PC-3 (cell line): ENCODE results near the gene EPHA3. TPM values are rescaled to one million over a fixed set of nuclear protein-coding genes. Genes with fewer than 3 reads are reported as not detected.

Experiments
- ATAC-seq: fragments of 200-7000 bp; cut with Tn5 transposase; 2 replicates; pipeline ENCODE4 v1.9.1; 2020; ENCODE audit warnings: mild to moderate bottlenecking, moderate library complexity
- BruUV-seq: library from RNA; stranded (reverse); fragments of 400-500 nt; replicated peaks from 2 replicates; lab custom pipeline; 2021; lab: Mats Ljungman, UMichigan
- CTCF ChIA-PET: fragments of 300-600 bp; sonication (Branson Sonifier 250); formaldehyde crosslinking; loops from one replicate; lab custom pipeline; 2022; ENCODE audit warnings: antibody characterized with exemption; lab: Charles Lee
- POLR2A ChIA-PET: fragments of 300-600 bp; sonication (Branson Sonifier 250); formaldehyde crosslinking; loops from one replicate; lab custom pipeline; 2022; ENCODE audit warnings: antibody characterized with exemption; ENCODE audit not compliant: unreplicated experiment; lab: Charles Lee
- DNase-seq: peaks from one replicate; pipeline ENCODE4 v3.0.0-alpha.2; 2015
- H2AFZ ChIP-seq: fragments of 300-600 bp; sonication (generic); 2 replicates; pipeline ENCODE4 v1.6.0; 2016; ENCODE audit warnings: antibody characterized with exemption, low read length
- H3F3A ChIP-seq: fragments of 300-600 bp; sonication (generic); one replicate; pipeline ENCODE4 v1.6.0; 2017; ENCODE audit warnings: antibody characterized with exemption, low read length, control low read depth, mild to moderate bottlenecking; ENCODE audit not compliant: unreplicated experiment
- H3K27ac ChIP-seq: fragments of 300-600 bp; sonication (generic); 2 replicates; pipeline ENCODE4 v1.5.1; 2016; ENCODE audit warnings: mild to moderate bottlenecking, low read length
- H3K27me3 ChIP-seq: fragments of 300-600 bp; sonication (generic); 2 replicates; pipeline ENCODE4 v1.6.1; 2016; ENCODE audit warnings: low read length, mixed read lengths
- H3K36me3 ChIP-seq: fragments of 300-600 bp; sonication (generic); 2 replicates; pipeline ENCODE4 v1.6.1; 2016; ENCODE audit warnings: low read depth, mixed run types, low read length, mixed read lengths
- H3K4me1 ChIP-seq: fragments of 300-600 bp; sonication (generic); 2 replicates; pipeline ENCODE4 v1.5.1; 2016; ENCODE audit warnings: low read length; ENCODE audit not compliant: insufficient read depth
- H3K4me2 ChIP-seq: fragments of 300-600 bp; sonication (generic); 2 replicates; pipeline ENCODE4 v1.6.0; 2016; ENCODE audit warnings: low read length
- H3K4me3 ChIP-seq: fragments of 300-600 bp; sonication (generic); 2 replicates; pipeline ENCODE4 v1.5.1; 2016; ENCODE audit warnings: mild to moderate bottlenecking, low read length, mixed read lengths
- H3K79me2 ChIP-seq: fragments of 300-600 bp; sonication (generic); 2 replicates; pipeline ENCODE4 v1.6.1; 2017; ENCODE audit warnings: low read length, mixed read lengths
- H3K9ac ChIP-seq: fragments of 300-600 bp; sonication (generic); 2 replicates; pipeline ENCODE4 v1.6.0; 2016; ENCODE audit warnings: mild to moderate bottlenecking, low read length
- H3K9me2 ChIP-seq: fragments of 300-600 bp; sonication (generic); replicated peaks from 2 replicates; pipeline ENCODE4 v1.6.1; 2016; ENCODE audit warnings: mixed run types, low read length, mixed read lengths
- H3K9me3 ChIP-seq: fragments of 300-600 bp; sonication (generic); 2 replicates; pipeline ENCODE4 v1.6.1; 2016; ENCODE audit warnings: low read length, mixed read lengths
- H4K20me1 ChIP-seq: fragments of 300-600 bp; sonication (generic); 2 replicates; pipeline ENCODE4 v1.6.1; 2016; ENCODE audit warnings: low read length, mixed read lengths
- EZH2 ChIP-seq: fragments of 300-600 bp; sonication (generic); IDR thresholded peaks from one replicate; pipeline ENCODE4 v1.6.1; 2017; ENCODE audit warnings: antibody characterized with exemption, mild to moderate bottlenecking, low read length; ENCODE audit not compliant: unreplicated experiment
- EZH2phosphoT487 ChIP-seq: fragments of 300-600 bp; sonication (generic); IDR thresholded peaks from 2 replicates; pipeline ENCODE4 v1.6.1; 2018; ENCODE audit warnings: mild to moderate bottlenecking, antibody characterized with exemption, low read length, borderline replicate concordance
- intact Hi-C: fragments of 100-400 bp; cut with micrococcal nuclease; formaldehyde crosslinking; loops from 2 replicates; pipeline ENCODE4 v1.9.0; 2023
- total RNA-seq: library from RNA; depleted of rRNA; stranded (reverse); fragments of >200 nt; gene quantifications from 2 replicates; pipeline ENCODE4 v1.2.3, GENCODE V29; 2014
- TF ChIP-seq, protein P1 (sequence below): fragments of 300-600 bp; sonication (generic); conservative IDR thresholded peaks from 2 replicates; pipeline ENCODE4 v1.5.1; 2017; ENCODE audit warnings: antibody characterized with exemption, low read depth, mild to moderate bottlenecking, low read length

EPHA3 gene
- total RNA-seq, 1 experiment from 2014 or later: 0.33 TPM

DNA sequence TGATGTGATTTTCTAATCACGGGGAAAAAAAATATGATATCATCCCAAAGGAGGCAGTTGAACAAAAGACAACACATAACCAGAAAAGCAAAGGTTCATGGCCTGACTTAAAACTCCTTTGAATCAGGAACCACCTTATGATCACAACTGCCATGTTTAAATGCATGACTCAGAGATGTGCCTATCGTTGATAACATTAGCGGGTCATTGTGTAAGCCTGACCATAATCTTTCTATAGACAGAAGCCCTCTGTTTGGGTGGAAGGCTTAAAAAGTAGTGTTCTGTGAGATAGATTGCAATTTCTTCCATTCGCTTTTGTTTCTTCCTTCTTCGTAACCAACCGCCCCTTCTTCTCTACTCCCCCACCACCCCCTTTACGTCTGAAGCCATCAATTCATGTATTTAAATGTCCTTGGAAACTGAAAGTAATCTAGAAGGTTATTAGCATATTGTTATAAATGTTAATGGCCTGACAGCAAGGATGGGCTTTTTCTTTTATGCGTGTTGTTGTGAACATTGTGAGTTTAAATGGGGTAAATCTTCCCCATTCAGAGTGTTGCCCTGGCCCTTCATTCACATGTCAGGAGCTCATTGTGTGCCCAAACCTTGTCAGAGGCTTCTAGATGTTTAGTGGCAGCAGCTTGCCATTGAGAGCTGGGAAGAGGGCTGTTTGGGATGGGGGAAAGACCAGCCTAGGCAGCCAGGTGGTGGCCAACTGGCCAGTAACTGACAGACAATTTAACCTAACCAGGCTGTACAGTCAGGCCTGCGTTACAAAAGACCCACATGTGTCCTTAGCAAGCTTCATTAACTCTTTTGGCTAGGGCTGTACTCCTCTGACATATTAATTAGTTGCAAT lies 64.5 kb downstream of the EPHA3 start:
- H3K9me2 ChIP-seq: no peaks in the 10 kb centered on the region
- no peak for DNase-seq
- no peak for TF ChIP-seq EZH2phosphoT487
- TF ChIP-seq, protein P1, sequence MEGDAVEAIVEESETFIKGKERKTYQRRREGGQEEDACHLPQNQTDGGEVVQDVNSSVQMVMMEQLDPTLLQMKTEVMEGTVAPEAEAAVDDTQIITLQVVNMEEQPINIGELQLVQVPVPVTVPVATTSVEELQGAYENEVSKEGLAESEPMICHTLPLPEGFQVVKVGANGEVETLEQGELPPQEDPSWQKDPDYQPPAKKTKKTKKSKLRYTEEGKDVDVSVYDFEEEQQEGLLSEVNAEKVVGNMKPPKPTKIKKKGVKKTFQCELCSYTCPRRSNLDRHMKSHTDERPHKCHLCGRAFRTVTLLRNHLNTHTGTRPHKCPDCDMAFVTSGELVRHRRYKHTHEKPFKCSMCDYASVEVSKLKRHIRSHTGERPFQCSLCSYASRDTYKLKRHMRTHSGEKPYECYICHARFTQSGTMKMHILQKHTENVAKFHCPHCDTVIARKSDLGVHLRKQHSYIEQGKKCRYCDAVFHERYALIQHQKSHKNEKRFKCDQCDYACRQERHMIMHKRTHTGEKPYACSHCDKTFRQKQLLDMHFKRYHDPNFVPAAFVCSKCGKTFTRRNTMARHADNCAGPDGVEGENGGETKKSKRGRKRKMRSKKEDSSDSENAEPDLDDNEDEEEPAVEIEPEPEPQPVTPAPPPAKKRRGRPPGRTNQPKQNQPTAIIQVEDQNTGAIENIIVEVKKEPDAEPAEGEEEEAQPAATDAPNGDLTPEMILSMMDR: no peak
- no peak for TF ChIP-seq EZH2
- intact Hi-C loops: no loop called here
- no peak overlapping the region for H3K9ac ChIP-seq
- H3K36me3 ChIP-seq: no peaks in the 10 kb centered on the region
- H3K4me1 ChIP-seq: no peaks in the 10 kb centered on the region
- H3F3A ChIP-seq: no peaks in the 10 kb centered on the region
- no peaks in the 10 kb centered on the region for H3K79me2 ChIP-seq
- H4K20me1 ChIP-seq: no peaks in the 10 kb centered on the region
- ChIA-PET CTCF (no interaction called here), POLR2A (no interaction called here)
- H3K9me3 ChIP-seq: no peaks in the 10 kb centered on the region
- H2AFZ ChIP-seq: no peak overlapping the region
- BruUV-seq: no TSS peak
- no peak overlapping the region for H3K4me2 ChIP-seq
- peaks cover 35% of the 10 kb centered on the region for H3K27me3 ChIP-seq
- no peak overlapping the region for H3K27ac ChIP-seq
- no peak overlapping the region for H3K4me3 ChIP-seq
- no peak for ATAC-seq

DNA sequence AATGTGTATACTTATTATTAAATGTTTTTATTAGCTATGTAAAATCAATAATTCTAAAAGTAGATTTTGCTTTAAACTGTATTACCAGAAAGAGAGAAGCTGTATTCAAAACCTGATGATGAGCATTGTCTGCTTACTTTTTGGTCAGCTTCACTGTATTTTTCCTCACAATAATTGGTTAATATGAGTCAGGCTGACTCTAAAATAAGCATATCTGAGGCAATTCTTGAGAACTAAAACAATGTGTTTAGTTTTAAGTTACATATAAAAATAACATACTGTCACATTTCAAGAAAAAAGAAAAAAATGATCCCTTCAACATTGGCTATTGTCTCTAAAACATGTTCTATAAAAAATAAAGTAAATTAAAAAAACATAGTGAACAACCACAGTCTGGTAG lies 66.1 kb downstream of the EPHA3 start:
- no TSS peak for BruUV-seq
- ATAC-seq (no peak), DNase-seq (no peak)
- Histone ChIP-seq H4K20me1 (no peaks in the 10 kb centered on the region), H3K36me3 (no peaks in the 10 kb centered on the region), H3K4me1 (no peaks in the 10 kb centered on the region), H3K4me2 (no peak overlapping the region), H3F3A (no peaks in the 10 kb centered on the region), H3K9me2 (no peaks in the 10 kb centered on the region), H3K27ac (no peak overlapping the region), H3K79me2 (no peaks in the 10 kb centered on the region), H3K9me3 (no peaks in the 10 kb centered on the region), H3K4me3 (no peak overlapping the region), H3K9ac (no peak overlapping the region), H2AFZ (no peak overlapping the region), H3K27me3 (peaks cover 43% of the 10 kb centered on the region)
- TF ChIP-seq EZH2phosphoT487: no peak
- no peak for TF ChIP-seq EZH2
- TF ChIP-seq, protein P1: no peak
- POLR2A ChIA-PET: no interaction called here
- intact Hi-C loops: no loop called here
- CTCF ChIA-PET: no interaction called here

DNA sequence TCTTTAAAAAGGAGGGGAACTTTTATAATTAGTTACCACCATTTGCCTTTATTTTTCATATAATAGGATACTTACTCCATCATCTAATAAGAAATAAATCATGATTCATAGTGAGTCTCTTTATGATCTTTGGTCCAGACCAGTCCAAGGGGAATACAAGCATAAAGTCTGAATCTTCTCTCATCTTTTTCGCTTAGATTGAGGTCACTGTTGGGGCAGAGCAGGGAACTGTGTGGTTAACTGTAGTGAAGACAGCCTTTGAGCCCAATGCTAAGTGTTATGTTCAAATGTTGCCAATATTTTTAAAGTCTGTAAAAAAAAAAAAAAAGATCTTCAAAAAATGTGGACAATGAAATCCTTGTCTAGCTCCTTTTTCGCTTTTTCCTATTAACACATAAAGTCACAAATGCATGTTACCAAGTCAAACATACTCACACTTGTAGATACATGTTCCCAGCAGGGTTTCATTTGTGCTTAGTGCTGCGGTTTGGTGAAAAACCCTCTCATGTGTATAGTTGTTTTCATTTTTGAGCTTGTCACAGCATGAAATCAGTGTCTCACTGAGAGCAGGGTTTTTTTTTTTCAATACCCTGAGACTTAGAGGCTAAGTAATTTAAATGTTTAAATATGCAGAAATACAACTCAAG lies 72.1 kb downstream of the EPHA3 start:
- no peak overlapping the region for H2AFZ ChIP-seq
- no peak for ATAC-seq

More for the DNA sequence above, 72.1 kb downstream of the EPHA3 start:
- H4K20me1 ChIP-seq: no peaks in the 10 kb centered on the region
- no peak for DNase-seq
- H3K4me1 ChIP-seq: no peaks in the 10 kb centered on the region
- TF ChIP-seq EZH2phosphoT487 (no peak), EZH2 (no peak)
- TF ChIP-seq, protein P1: no peak
- no peak overlapping the region for H3K4me3 ChIP-seq
- H3F3A ChIP-seq: no peaks in the 10 kb centered on the region
- no peak overlapping the region for H3K27ac ChIP-seq
- CTCF ChIA-PET: no interaction called here
- no peaks in the 10 kb centered on the region for H3K9me3 ChIP-seq
- no peak overlapping the region for H3K9ac ChIP-seq
- no peaks in the 10 kb centered on the region for H3K36me3 ChIP-seq
- peaks cover 25% of the 10 kb centered on the region for H3K27me3 ChIP-seq
- POLR2A ChIA-PET: no interaction called here
- no TSS peak for BruUV-seq
- H3K4me2 ChIP-seq: no peak overlapping the region
- H3K9me2 ChIP-seq: no peaks in the 10 kb centered on the region
- intact Hi-C loops: no loop called here
- H3K79me2 ChIP-seq: no peaks in the 10 kb centered on the region
